Gastroesophageal sphincter (tissue), 3 donors: Measurements from ENCODE around the gene ISG15.

Source experiments
- POLR2AphosphoS5 ChIP-seq: sonication (generic); formaldehyde crosslinking; IDR thresholded peaks from one replicate; pipeline ENCODE4 v1.6.1; 2017; ENCODE audit warnings: antibody characterized with exemption
- TF ChIP-seq, protein P1 (sequence below), 4 experiments: fragments of 200-600 bp in 2 of 4; fragments of 450-650 bp in 2 of 4; sonication (generic) in 1 of 4; IDR thresholded peaks; one replicate each; pipeline ENCODE4 v1.5.1; 2017 to 2019; ENCODE audit warnings: antibody characterized with exemption in 4 of 4, mild to moderate bottlenecking in 2 of 4, moderate library complexity in 2 of 4

DNA sequence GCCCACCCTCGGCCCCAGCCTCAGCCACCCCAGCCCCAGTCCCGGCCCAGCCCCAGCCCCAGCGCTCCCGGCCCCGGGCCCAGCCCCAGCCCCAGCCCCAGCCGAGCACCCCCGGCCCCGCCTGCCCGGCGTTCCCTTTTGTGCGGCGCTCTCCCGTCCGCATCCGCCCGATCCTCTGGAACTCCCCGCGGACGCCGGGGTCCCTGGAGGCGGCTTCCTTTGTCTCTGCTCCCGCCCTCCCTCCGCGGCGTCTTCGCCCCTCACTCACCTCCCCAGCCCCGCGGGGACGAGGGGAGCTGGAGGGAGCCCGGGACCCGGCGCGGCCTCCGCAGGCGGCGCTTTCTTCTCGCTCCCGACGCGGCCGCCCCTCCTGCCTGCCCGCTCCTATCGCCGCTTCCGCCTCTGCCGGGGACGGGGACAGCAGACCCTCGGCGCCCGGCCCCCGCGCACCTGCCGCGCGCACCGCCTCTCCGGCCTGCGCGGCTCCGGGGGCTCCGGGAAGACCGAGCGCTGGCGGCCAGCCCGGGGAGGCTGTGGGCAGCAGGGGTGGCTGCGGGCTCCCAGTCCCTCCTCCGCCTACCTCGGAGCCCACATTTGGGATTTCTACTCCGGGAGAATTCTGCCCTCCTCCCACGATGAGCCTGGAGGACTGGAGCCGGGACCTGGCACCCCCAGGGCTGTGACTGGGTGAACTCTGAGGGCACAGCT is 20.6 kb downstream of the ISG15 start:
- no peak for TF ChIP-seq POLR2AphosphoS5
- TF ChIP-seq, protein P1, sequence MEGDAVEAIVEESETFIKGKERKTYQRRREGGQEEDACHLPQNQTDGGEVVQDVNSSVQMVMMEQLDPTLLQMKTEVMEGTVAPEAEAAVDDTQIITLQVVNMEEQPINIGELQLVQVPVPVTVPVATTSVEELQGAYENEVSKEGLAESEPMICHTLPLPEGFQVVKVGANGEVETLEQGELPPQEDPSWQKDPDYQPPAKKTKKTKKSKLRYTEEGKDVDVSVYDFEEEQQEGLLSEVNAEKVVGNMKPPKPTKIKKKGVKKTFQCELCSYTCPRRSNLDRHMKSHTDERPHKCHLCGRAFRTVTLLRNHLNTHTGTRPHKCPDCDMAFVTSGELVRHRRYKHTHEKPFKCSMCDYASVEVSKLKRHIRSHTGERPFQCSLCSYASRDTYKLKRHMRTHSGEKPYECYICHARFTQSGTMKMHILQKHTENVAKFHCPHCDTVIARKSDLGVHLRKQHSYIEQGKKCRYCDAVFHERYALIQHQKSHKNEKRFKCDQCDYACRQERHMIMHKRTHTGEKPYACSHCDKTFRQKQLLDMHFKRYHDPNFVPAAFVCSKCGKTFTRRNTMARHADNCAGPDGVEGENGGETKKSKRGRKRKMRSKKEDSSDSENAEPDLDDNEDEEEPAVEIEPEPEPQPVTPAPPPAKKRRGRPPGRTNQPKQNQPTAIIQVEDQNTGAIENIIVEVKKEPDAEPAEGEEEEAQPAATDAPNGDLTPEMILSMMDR (IDR thresholded peaks at IDR 0.05): no peak
